GM19467 (cell line): ENCODE data around the gene ASL.
"Not testable (repeated sequence)": the region's sequence is repeated elsewhere in the genome, so short reads cannot be mapped to it uniquely, and the experiment has no call there.

ENCODE experiments used
- ATAC-seq: cut with Tn5 transposase; IDR thresholded peaks from one replicate; pipeline ENCODE4 v1.9.1; 2021; ENCODE audit warnings: mild to moderate bottlenecking, moderate library complexity; ENCODE audit not compliant: unreplicated experiment

Gene ASL

DNA sequence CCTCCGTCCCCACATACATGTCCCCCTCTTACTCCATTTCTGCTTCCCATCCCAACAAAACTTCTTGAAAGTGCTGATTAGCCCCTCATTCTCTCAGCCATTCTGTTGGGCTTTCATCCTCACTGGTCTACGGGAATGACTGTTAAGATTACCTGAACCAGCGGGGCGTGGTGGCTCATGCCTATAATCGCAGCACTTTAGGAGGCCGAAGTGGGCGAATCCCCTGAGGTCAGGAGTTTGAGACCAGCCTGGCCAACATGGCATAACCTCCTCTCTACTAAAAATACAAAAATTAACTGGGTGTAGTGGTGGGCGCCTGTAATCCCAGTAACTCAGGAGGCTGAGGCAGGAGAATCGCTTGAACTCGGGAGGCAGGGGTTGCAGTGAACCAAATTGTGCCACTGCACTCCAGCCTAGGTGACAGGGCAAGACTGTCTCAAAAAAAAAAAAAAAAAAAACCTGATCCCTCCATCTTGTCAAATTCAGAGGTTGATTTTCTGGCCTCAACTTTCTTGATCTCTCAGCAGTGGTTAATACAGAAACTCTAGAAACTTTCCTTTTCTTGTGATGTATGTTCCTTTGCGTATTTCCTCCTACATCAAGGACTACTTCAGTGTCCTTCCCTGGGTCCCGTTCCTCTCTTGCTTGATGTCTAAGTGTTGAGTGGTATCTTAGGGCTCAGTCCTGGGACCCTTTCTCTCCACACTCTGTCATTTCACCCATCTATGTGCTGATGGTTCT is 41.2 kb downstream of the ASL start:
- ATAC-seq = not testable (repeated sequence)

DNA sequence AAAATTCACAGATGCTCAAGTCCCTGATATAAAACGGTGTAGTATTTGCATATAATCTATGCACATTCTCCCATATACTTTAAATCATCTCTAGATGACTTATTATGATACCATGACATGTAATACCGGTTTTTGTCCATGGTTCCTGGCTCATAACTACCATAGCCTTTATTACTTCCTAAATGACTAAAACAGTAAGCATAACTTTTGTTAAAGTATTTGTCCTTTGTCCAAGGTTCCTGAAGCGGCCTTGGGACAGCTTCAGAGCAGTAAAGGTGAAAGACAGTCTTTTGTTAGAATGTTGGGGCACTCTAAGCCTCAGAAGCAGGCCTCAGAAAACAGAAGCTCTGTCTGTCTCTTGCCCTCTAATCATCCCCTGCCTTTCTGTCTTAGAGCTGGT is 43.0 kb downstream of the ASL start:
- ATAC-seq = no peak

DNA sequence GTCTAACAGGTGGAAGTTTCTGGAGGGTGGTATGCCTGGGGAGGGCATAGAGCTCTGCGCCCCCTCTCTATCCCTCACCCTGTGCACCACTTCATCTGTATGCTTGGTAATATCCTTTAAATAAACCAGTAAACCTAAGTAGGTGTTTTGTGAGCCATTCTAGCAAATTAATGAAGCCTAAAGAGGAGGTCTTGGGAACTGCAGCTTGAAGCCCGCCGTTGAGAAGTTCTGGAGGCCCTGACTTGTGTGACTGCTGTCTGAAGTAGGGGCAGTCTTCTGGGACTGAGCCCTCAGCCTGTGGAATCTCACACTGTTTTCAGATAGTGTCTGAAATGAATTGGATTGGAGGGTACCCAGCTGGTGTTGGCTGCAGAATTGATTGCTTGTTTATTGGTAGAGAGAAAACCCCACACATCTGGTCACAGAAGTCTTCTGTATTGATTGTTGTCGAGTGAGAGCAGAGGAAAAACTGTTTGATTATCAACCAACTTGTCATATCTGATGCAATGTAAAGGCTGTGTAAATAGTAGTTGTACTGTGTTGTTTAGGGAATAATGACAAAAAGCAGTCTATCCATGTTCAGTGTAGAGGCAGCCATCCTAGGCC is 43.7 kb downstream of the ASL start:
- no peak for ATAC-seq

DNA sequence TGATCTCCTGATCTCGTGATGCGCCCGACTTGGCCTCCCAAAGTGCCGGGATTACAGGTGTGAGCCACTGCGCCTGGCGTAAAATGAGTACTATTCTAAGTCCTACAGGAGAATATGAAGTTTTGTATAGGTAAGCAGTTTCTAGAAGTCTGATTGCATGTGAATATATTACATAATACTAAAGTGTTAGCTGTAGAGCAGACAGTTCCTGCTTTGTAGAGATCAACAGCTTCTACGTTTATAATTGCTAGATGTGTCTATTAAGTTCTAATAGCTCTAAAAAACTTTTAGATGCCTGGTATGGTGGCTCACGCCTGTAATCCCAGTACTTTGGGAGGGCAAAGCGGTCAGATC is 47.5 kb downstream of the ASL start:
- ATAC-seq = no peak

DNA sequence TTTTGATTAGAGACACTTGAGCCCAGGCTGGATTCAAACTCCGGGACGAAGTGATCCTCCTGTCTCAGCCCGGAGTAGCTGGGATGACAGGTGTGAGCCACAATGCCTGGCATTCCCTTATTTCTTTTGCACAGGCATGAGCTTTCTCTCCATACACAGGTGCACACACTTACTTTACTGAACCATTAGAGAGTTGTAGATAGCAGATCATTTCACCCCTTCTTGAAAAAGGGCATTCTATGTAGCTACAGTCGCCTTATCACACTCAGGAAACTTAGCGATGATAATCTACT is 48.9 kb downstream of the ASL start:
- ATAC-seq = not testable (repeated sequence)

DNA sequence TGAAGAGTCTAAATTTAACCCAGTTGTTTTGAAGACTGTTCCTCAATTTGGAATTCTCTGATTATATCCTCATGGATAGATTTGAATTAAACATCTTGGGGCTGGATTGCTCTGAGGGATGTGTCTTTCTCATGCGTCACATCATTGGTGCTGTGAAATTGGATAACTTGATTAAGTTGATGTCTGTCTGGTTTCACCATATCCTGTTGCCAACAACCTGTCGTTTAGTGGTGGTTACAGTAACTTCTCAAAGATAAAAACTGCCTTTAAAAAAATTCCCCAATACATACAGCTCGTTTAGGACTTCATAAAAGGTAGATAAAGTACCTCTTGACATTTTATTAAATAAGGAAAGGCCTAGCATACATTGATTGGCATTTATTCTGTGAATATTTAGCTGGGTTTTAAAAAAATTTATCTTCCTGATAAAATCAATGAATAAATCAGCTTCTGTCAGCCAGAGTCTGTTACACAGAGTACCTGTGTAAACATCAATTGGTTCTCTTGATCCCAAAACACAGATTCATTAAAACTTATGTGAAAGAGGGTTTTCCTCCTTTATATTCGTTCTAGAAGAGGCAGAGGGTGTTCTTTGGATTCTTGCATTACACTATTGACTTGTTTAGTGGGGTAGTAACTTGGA is 49.6 kb downstream of the ASL start:
- ATAC-seq = no peak

DNA sequence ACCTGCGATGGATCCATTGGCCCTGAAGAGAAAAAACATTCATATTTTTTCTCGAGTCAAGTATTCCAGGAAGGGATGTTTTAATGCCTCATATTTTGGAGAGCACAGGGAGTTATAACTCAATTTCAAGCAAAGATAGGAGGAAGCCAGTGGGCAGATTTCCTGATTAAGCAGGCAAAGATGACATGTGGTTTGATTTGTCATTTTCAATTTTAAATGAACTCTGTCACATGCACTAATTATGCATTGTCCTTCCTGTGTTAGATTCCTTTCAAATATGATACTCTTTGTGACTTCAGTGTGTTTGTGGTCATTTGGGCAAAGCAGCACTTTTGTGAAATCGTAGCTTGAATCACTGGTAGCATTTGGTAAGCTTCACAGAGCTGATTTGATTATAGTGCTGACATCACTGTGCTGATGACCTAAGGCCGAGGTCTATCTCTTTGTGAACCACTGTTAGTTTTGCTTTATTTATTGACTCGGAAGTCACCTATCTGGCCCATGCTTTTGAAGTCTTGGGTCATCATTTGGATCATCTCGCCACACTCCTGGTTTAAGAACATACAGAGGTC is 50.2 kb downstream of the ASL start:
- ATAC-seq = not testable (repeated sequence)

DNA sequence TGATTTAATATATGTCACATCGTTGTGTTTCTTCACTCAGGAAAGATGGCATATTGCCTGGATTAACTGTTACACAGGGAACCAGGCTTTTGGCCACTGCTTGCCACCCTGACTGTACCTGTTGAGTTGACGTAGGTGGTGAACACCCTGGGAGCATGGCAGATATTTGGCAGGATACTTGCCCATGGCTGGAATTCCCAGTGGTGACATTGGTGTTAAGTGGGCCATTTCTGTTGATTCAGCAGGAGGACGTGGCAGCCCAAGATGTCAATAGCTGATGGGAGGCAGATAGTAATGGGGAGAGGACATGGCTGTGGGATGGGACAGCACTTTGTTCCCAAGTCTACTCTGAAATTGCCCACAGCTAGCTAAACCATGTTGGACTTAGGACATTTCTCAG is 51.6 kb downstream of the ASL start:
- ATAC-seq = not testable (repeated sequence)

DNA sequence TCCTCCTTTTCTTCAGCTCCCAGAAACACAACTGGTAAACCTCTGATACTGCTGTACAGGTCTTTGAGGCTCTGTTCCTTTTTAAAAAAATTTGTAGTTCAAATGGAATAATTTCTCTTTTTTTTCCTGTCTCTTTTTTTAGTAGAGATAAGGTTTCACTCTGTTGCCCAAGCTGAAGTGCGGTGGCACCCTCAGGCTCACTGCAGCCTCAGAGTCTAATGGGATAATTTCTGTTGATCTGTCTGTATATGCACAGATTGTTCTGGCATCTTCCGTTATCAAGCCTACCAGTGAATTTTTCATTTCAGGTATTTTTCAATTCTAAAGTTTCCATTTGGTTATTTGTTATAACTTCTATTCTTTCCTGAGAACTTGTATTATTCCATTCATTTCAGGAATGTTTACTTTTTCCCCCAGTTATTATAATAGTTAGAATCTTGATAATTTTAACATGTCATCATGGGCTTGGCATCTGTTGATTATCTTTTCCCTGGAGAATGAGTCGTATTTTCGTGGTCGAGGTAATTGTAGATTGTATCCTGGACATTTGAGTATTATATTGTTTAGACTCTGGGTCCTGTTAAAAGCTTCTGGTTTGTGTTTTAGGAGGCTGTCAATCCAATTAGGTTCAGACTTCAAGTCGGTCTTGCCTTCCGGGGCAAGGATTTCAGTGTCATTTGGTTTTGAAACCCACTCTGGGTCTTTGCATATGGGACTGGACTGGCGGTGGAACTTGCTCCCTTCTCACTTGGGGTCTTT is 63.6 kb downstream of the ASL start:
- no peak for ATAC-seq

DNA sequence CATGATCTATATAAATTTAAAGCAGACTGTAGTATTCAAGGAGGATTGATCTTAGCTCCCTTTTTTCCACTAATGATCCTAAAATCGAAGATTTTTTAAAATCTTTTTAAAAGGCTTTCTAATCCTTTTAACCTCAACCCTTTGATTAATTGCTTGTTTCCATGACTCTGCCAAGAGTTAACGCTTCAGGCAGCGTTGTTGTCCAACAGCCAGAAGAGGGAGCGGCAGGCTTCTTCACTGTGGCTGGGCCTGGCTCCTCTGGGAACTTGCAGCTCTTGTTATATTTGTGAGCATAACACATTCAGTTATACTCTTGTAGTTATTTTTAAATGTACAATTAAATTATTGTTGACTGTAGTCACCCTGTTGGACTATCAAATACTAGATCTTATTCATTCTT is 65.3 kb downstream of the ASL start:
- ATAC-seq = no peak

DNA sequence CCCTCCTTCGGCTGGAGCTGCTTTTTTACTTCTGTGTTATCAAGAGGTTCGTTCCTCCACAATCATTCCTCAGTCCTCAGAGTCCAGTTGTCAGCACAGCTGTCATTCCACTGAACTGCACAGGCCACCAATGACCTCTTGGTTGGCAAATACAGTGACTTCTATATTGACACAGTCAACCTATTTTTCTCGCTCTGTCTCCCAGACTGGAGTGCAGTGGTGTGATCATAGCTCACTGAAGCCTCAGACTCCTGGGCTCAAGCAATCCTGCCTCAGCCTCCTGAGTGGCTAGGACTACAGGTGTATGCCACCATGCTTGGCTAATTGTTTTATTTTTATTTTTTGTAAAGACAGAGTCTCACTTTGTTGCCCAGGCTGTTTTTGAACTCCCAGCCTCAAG is 66.7 kb downstream of the ASL start:
- no peak for ATAC-seq

DNA sequence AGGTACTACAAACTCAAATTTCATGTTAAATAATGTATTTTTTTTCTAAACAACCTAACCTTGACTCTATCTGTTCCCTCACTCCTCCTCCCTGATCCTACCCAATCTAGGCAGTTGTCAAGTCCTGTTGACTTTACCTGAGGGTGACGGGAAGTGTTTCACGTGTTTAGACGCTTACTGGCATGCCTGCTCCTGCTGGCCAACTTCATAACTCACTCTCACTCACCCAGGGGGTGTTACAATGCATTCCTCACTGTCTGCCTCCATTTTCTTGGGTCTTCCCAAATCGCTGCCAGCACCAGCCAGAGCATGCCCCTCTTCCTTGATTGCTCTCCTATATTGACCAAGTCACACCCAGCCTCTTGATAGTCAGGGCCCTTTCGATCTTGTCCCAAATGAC is 67.4 kb downstream of the ASL start:
- no peak for ATAC-seq
